H1 (cell line): ENCODE results near the gene GNB1L. TPM values are rescaled to one million over a fixed set of nuclear protein-coding genes. Genes with fewer than 3 reads are reported as not detected.
A peak's percentile ranks its signal among the peaks of the same experiment; 100 is the strongest.

Experiments used
- SUZ12 ChIP-seq: fragments of 200-600 bp; sonication (generic); IDR thresholded peaks from 2 replicates; pipeline ENCODE4 v1.6.1; 2012; ENCODE audit warnings: mild to moderate bottlenecking, inconsistent platforms, low read length, moderate library complexity, mixed read lengths
- polyA plus RNA-seq, 7 experiments: library from polyadenylated mRNA; depleted of rRNA in 3 of 7; stranded (reverse) in 5 of 7; unstranded in 2 of 7; fragments of >200 nt in 5 of 7; fragments of 200-250 nt in 2 of 7; gene quantifications; 1 replicate in 5 of 7; 2 replicates in 1 of 7; 4 replicates in 1 of 7; pipeline versions ENCODE4 v1.2.1 to v1.2.3, GENCODE V29; 2011 to 2013; ENCODE audit warnings: missing spikeins in 2 of 7, mixed read lengths in 2 of 7
- total RNA-seq: library from RNA; stranded (reverse); fragmentation: NEBNext Ultra II Directional; extraction: Animal tissue kit (Norgen Biotek cat#: 25700); gene quantifications from 2 replicates; pipeline ENCODE4 v1.2.1, GENCODE V29; 2021

GNB1L gene
- total and polyA plus RNA-seq, 2 of the 8 experiments (the other 6 are each of a cell fraction or from before 2014, with no cell fraction given), result 14.0 to 15.6 TPM

DNA sequence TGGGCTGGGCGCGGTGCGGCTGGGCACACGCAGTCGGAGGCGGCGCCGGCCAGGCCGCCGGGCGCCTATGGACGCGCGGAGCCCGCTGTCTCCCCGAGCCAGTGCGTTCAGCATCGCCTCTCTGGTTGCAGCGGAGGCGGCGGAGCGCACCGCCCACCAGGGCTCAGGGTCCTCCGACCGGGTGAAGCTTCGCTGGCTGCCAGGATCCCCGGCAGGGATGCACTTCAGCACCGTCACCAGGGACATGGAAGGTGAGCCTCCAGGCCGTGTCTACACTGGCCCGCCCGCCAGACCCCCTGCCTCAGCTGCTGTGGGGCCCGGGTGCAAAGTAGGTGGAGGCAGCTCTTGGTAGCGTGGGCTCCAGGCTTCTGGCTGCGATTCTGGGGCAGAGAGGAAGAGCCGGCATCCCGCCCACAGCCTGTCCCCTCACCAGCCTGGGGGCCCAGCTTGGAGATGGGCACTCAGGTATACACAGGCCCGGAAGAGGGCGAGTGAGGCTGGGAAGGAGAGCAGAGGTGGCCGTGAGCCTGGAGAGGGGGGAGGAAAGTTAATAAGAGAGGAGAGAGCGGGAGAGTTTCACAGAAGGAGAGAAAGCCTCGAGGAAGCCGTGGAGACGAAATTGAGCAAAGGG lies 95.1 kb downstream of the GNB1L start (continued):
- TF ChIP-seq SUZ12, result peak; percentile 99
- TF ChIP-seq, all 59 proteins: peak for 7
